NCI-H1417 treated with DMSO at 0.1 percent for 48 hours (cell line): Measurements from ENCODE around the gene GPN3.
A peak's percentile ranks its signal among the peaks of the same experiment; 100 is the strongest.
"Not testable (repeated sequence)": the region's sequence is repeated elsewhere in the genome, so short reads cannot be mapped to it uniquely, and the experiment has no call there.

Source experiments
- DNase-seq: peaks from one replicate; lab custom pipeline; 2025; lab: John Stamatoyannopoulos, UW

Gene GPN3

GRCh38 chr12:110444455-110444854 lies 23.6 kb downstream of the GPN3 start:
- no peak for DNase-seq

- DNase-seq: no peak
These were observed 31.8 kb downstream of the GPN3 start for GRCh38 chr12:110436231-110436630.

GRCh38 chr12:110431957-110432587 lies 36.0 kb downstream of the GPN3 start:
- no peak for DNase-seq

GRCh38 chr12:110429676-110430075 lies 38.4 kb downstream of the GPN3 start:
- DNase-seq: not testable (repeated sequence)

GRCh38 chr12:110426406-110426805 lies 41.7 kb downstream of the GPN3 start:
- no peak for DNase-seq

- DNase-seq: no peak
These were observed 43.8 kb downstream of the GPN3 start for GRCh38 chr12:110424237-110424636.

- DNase-seq: no peak
These were observed 46.4 kb downstream of the GPN3 start for GRCh38 chr12:110421701-110422100.

GRCh38 chr12:110421159-110421661 lies 46.8 kb downstream of the GPN3 start:
- no peak for DNase-seq

GRCh38 chr12:110420644-110421043 lies 47.4 kb downstream of the GPN3 start:
- DNase-seq: not testable (repeated sequence)

- DNase-seq: not testable (repeated sequence)
These were observed 50.9 kb downstream of the GPN3 start for GRCh38 chr12:110417113-110417512.

- DNase-seq: not testable (repeated sequence)
These were observed 58.0 kb downstream of the GPN3 start for GRCh38 chr12:110410086-110410485.

GRCh38 chr12:110405126-110405662 lies 62.9 kb downstream of the GPN3 start:
- DNase-seq: not testable (repeated sequence)

- DNase-seq: peak; percentile 73
These were observed 63.9 kb downstream of the GPN3 start for GRCh38 chr12:110403976-110404682.

GRCh38 chr12:110403146-110403975 lies 64.7 kb downstream of the GPN3 start, which contains the start of gene ANAPC7:
ANAPC7 (minus strand) TSS chr12:110403708; CDS start chr12:110403627, 81 bp downstream.
- peak; percentile 86 for DNase-seq
